Colon (tissue), 2 donors: Measurements from ENCODE around the gene PRR12.
"Not testable (repeated sequence)": the region's sequence is repeated elsewhere in the genome, so short reads cannot be mapped to it uniquely, and the experiment has no call there.

Source experiments
- FAIRE-seq: peaks from 2 replicates; lab custom pipeline; 2012; peaks lifted over from hg19 to GRCh38; lab: Jason Lieb, UNC
- donor health status: control.
- donor health status: control.

The PRR12 gene

GRCh38 chr19:49616945-49617344, 26.0 kb downstream of the PRR12 start:
- FAIRE-seq, result no peak

- FAIRE-seq, result not testable (repeated sequence)
Measured at GRCh38 chr19:49617860-49618259, 26.9 kb downstream of the PRR12 start.

GRCh38 chr19:49624967-49625910, 34.3 kb downstream of the PRR12 start:
- FAIRE-seq, result no peak

GRCh38 chr19:49626226-49626625, 35.2 kb downstream of the PRR12 start:
- no peak for FAIRE-seq

GRCh38 chr19:49629659-49630058, 38.7 kb downstream of the PRR12 start:
- no peak for FAIRE-seq

- FAIRE-seq, result no peak
Measured at GRCh38 chr19:49631014-49631588, 40.1 kb downstream of the PRR12 start.

- no peak for FAIRE-seq
Measured at GRCh38 chr19:49631610-49632192, 40.7 kb downstream of the PRR12 start.

GRCh38 chr19:49632576-49632975, 41.6 kb downstream of the PRR12 start:
- no peak for FAIRE-seq

GRCh38 chr19:49633273-49633672, 42.3 kb downstream of the PRR12 start:
- FAIRE-seq, result not testable (repeated sequence)

- FAIRE-seq, result no peak
Measured at GRCh38 chr19:49635530-49636232, 44.7 kb downstream of the PRR12 start.

- no peak for FAIRE-seq
Measured at GRCh38 chr19:49636233-49636932, 45.4 kb downstream of the PRR12 start.

GRCh38 chr19:49637821-49638738, 47.1 kb downstream of the PRR12 start:
- FAIRE-seq, result no peak

GRCh38 chr19:49639401-49640112, 48.6 kb downstream of the PRR12 start:
- no peak for FAIRE-seq

- FAIRE-seq, result peak; percentile 94
Measured at GRCh38 chr19:49640113-49640898, 49.3 kb downstream of the PRR12 start, which contains the start of gene RRAS. TSS of gene RRAS (minus strand) at chr19:49640143. CDS start at chr19:49640098, 45 bp downstream.

GRCh38 chr19:49641688-49642491, 50.9 kb downstream of the PRR12 start, which contains the start of gene SCAF1:
TSS of gene SCAF1 (plus strand) at chr19:49642209. CDS start at chr19:49645027, 2,818 bp downstream.
- FAIRE-seq, result peak; percentile 53

- FAIRE-seq, result no peak
Measured at GRCh38 chr19:49642492-49643035, 51.6 kb downstream of the PRR12 start.

GRCh38 chr19:49643466-49643865, 52.5 kb downstream of the PRR12 start:
- FAIRE-seq, result no peak

- FAIRE-seq, result no peak
Measured at GRCh38 chr19:49645592-49645991, 54.6 kb downstream of the PRR12 start.
